Suprapubic skin (tissue), 4 donors: ENCODE results near the gene ZFYVE28. TPM values are rescaled to one million over a fixed set of nuclear protein-coding genes. Genes with fewer than 3 reads are reported as not detected.
"Not testable (repeated sequence)": the region's sequence is repeated elsewhere in the genome, so short reads cannot be mapped to it uniquely, and the experiment has no call there.

Experiments
- DNase-seq, 2 donors: peaks; one replicate each; pipeline ENCODE4 v3.0.0-alpha.2; 2019; ENCODE audit warnings: low spot score in 2 of 2
- H3K27ac ChIP-seq: fragments of 200-600 bp; sonication (generic); one replicate; pipeline ENCODE4 v1.5.1; 2019
- H3K27me3 ChIP-seq: fragments of 200-600 bp; sonication (generic); one replicate; pipeline ENCODE4 v1.5.1; 2019
- H3K36me3 ChIP-seq: fragments of 200-600 bp; sonication (generic); one replicate; pipeline ENCODE4 v1.5.1; 2019
- H3K4me1 ChIP-seq: fragments of 200-600 bp; sonication (generic); one replicate; pipeline ENCODE4 v1.5.1; 2019
- H3K4me3 ChIP-seq: fragments of 200-600 bp; sonication (generic); one replicate; pipeline ENCODE4 v1.5.1; 2019; ENCODE audit warnings: mild to moderate bottlenecking
- H3K9me3 ChIP-seq: fragments of 200-600 bp; sonication (generic); one replicate; pipeline ENCODE4 v1.5.1; 2019
- CTCF ChIP-seq, 2 donors: fragments of 200-600 bp in 1 of 2; fragments of 450-650 bp in 1 of 2; sonication (generic) in 1 of 2; IDR thresholded peaks; one replicate each; pipeline ENCODE4 v1.5.1; 2016 to 2019; ENCODE audit warnings: antibody characterized with exemption in 2 of 2, mild to moderate bottlenecking in 1 of 2, moderate library complexity in 1 of 2
- EP300 ChIP-seq: sonication (generic); formaldehyde crosslinking; IDR thresholded peaks from one replicate; pipeline ENCODE4 v1.6.1; 2017; ENCODE audit warnings: antibody characterized with exemption
- POLR2A ChIP-seq, 2 donors: fragments of 450-650 bp; IDR thresholded peaks; one replicate each; pipeline ENCODE4 v1.6.1; 2017; ENCODE audit warnings: antibody characterized with exemption in 2 of 2, mild to moderate bottlenecking in 2 of 2, moderate library complexity in 2 of 2
- POLR2AphosphoS5 ChIP-seq, 3 donors: sonication (generic); formaldehyde crosslinking; IDR thresholded peaks; one replicate each; pipeline ENCODE4 v1.6.1; 2017; ENCODE audit warnings: antibody characterized with exemption in 3 of 3
- WGBS: methylation state at CpG from one replicate; pipeline ENCODE4 v1.1.5; 2018; 5-methylcytosine and 5-hydroxymethylcytosine counted together
- total RNA-seq, 4 donors: library from RNA; depleted of rRNA; stranded (reverse); fragments of >200 nt; gene quantifications; one replicate each; pipeline ENCODE4 v1.1.0, GENCODE V29; 2016

ZFYVE28 gene
- total RNA-seq, 4 donors from 2014 or later = 7.6 to 21.3 (median 9.9) TPM

- Histone ChIP-seq H3K27me3 (no peaks in the 10 kb centered on the region), H3K4me3 (no peak overlapping the region), H3K27ac (no peak overlapping the region), H3K9me3 (no peaks in the 10 kb centered on the region), H3K36me3 (no peaks in the 10 kb centered on the region), H3K4me1 (no peaks in the 10 kb centered on the region)
- TF ChIP-seq CTCF (IDR thresholded peaks at IDR 0.05) (no peak), POLR2A (IDR thresholded peaks at IDR 0.05) (no peak), EP300 (no peak), POLR2AphosphoS5 (IDR thresholded peaks at IDR 0.05) (no peak)
- no peak for DNase-seq
These were observed 13.6 kb upstream of the ZFYVE28 start for GRCh38 chr4:2432004-2432403.

GRCh38 chr4:2429945-2430757 lies 11.7 kb upstream of the ZFYVE28 start:
- H3K36me3 ChIP-seq, DNase-seq, H3K4me1 ChIP-seq, H3K27me3 ChIP-seq, H3K4me3 ChIP-seq, H3K9me3 ChIP-seq, H3K27ac ChIP-seq: not testable (repeated sequence)
- 53% methylated on average over 30 of the region's 49 CpGs for WGBS

GRCh38 chr4:2428496-2429213 lies 10.2 kb upstream of the ZFYVE28 start:
- Histone ChIP-seq H3K27me3 (no peaks in the 10 kb centered on the region), H3K36me3 (no peaks in the 10 kb centered on the region), H3K9me3 (no peaks in the 10 kb centered on the region), H3K4me3 (no peak overlapping the region), H3K27ac (no peak overlapping the region), H3K4me1 (no peaks in the 10 kb centered on the region)
- TF ChIP-seq CTCF (IDR thresholded peaks at IDR 0.05) (no peak), POLR2A (IDR thresholded peaks at IDR 0.05) (no peak), EP300 (no peak), POLR2AphosphoS5 (IDR thresholded peaks at IDR 0.05) (no peak)
- WGBS = 72% methylated on average over 24 of the region's 25 CpGs
- DNase-seq = no peak

GRCh38 chr4:2427383-2428334 lies 9.2 kb upstream of the ZFYVE28 start:
- no peak overlapping the region for H3K4me3 ChIP-seq
- DNase-seq = no peak
- H3K36me3 ChIP-seq = no peaks in the 10 kb centered on the region
- H3K9me3 ChIP-seq = no peaks in the 10 kb centered on the region
- H3K27me3 ChIP-seq = no peaks in the 10 kb centered on the region
- no peaks in the 10 kb centered on the region for H3K4me1 ChIP-seq
- no peak overlapping the region for H3K27ac ChIP-seq
- 80% methylated on average over 16 of the region's 23 CpGs for WGBS
- TF ChIP-seq EP300 = no peak
- TF ChIP-seq POLR2AphosphoS5 (IDR thresholded peaks at IDR 0.05) = no peak
- TF ChIP-seq POLR2A (IDR thresholded peaks at IDR 0.05) = no peak
- no peak for TF ChIP-seq CTCF (IDR thresholded peaks at IDR 0.05)

GRCh38 chr4:2426711-2427275 lies 8.3 kb upstream of the ZFYVE28 start:
- Histone ChIP-seq H3K4me3 (no peak overlapping the region), H3K9me3 (no peaks in the 10 kb centered on the region), H3K27me3 (peaks cover 1% of the 10 kb centered on the region), H3K36me3 (no peaks in the 10 kb centered on the region), H3K27ac (no peak overlapping the region), H3K4me1 (no peaks in the 10 kb centered on the region)
- TF ChIP-seq POLR2AphosphoS5 (IDR thresholded peaks at IDR 0.05) = no peak
- no peak for TF ChIP-seq POLR2A (IDR thresholded peaks at IDR 0.05)
- no peak for TF ChIP-seq EP300
- TF ChIP-seq CTCF (IDR thresholded peaks at IDR 0.05) = no peak
- no peak for DNase-seq
- WGBS = 91% methylated on average over 10 of the region's 13 CpGs
